ENCODE data around the gene NINJ2.

The NINJ2 gene

DNA sequence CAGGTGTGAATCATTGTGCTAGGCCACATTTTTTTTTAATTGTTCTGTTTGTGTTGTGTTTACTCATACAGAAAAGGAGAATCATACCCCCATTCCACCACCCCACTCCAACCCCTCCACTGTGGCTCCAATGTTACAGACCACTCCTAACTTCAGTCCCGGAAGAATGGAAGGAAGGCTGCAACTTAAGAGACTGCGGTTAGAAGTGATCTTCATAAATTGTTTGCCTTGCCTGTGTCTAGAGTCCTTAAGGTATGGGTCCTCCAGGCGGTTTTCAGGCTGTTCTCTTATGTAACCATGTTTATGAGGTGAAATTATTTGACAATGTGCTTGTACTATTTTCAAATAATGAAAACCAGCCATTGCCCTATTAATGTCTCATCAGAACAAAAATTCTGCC, 22.5 kb downstream of the NINJ2 start:
- Histone ChIP-seq H3F3A (ENCODE audit: low read depth) (peaks cover 3% of the 10 kb centered on the region; the same call in 1 of the 2 replicates), H3K27me3 (ENCODE audit: insufficient read depth, low read length, poor library complexity, severe bottlenecking) (no peaks in the 10 kb centered on the region), H3K4me3 (ENCODE audit: low read length, poor library complexity, severe bottlenecking) (no peak overlapping the region), H3K9me2 (replicated peaks; ENCODE audit: low read depth, low read length) (no peaks in the 10 kb centered on the region), H4K20me1 (ENCODE audit: insufficient read depth, low read length, poor library complexity, severe bottlenecking) (no peaks in the 10 kb centered on the region), H3K79me2 (ENCODE audit: insufficient read depth, low read length) (peaks cover 27% of the 10 kb centered on the region), H3K9me3 (ENCODE audit: insufficient read depth, low read depth, low read length) (no peaks in the 10 kb centered on the region), H3K36me3 (ENCODE audit: insufficient read depth, low read length) (no peaks in the 10 kb centered on the region), H3K4me2 (ENCODE audit: low read depth, low read length, poor library complexity, severe bottlenecking) (no peak overlapping the region), H3K4me1 (ENCODE audit: insufficient read depth, low read length, poor library complexity, severe bottlenecking) (peaks cover 62% of the 10 kb centered on the region), H3K9ac (ENCODE audit: low read depth, low read length, poor library complexity, severe bottlenecking) (no peak overlapping the region), H2AFZ (ENCODE audit: low read length) (no peak overlapping the region)
- TF ChIP-seq EZH2phosphoT487 (IDR thresholded peaks at IDR 0.05; ENCODE audit: borderline replicate concordance): no peak
- TF ChIP-seq, protein P1, sequence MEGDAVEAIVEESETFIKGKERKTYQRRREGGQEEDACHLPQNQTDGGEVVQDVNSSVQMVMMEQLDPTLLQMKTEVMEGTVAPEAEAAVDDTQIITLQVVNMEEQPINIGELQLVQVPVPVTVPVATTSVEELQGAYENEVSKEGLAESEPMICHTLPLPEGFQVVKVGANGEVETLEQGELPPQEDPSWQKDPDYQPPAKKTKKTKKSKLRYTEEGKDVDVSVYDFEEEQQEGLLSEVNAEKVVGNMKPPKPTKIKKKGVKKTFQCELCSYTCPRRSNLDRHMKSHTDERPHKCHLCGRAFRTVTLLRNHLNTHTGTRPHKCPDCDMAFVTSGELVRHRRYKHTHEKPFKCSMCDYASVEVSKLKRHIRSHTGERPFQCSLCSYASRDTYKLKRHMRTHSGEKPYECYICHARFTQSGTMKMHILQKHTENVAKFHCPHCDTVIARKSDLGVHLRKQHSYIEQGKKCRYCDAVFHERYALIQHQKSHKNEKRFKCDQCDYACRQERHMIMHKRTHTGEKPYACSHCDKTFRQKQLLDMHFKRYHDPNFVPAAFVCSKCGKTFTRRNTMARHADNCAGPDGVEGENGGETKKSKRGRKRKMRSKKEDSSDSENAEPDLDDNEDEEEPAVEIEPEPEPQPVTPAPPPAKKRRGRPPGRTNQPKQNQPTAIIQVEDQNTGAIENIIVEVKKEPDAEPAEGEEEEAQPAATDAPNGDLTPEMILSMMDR (conservative IDR thresholded peaks at IDR 0.05; ENCODE audit: low read length): no peak

GRCh38 chr12:639988-640387, 23.3 kb downstream of the NINJ2 start:
- Histone ChIP-seq H3K4me2 (ENCODE audit: low read depth, low read length, poor library complexity, severe bottlenecking) (no peak overlapping the region), H3K4me3 (ENCODE audit: low read length, poor library complexity, severe bottlenecking) (no peak overlapping the region), H3F3A (ENCODE audit: low read depth) (peaks cover 3% of the 10 kb centered on the region; the same call in 1 of the 2 replicates), H3K9ac (ENCODE audit: low read depth, low read length, poor library complexity, severe bottlenecking) (no peak overlapping the region), H4K20me1 (ENCODE audit: insufficient read depth, low read length, poor library complexity, severe bottlenecking) (no peaks in the 10 kb centered on the region), H2AFZ (ENCODE audit: low read length) (no peak overlapping the region), H3K27me3 (ENCODE audit: insufficient read depth, low read length, poor library complexity, severe bottlenecking) (no peaks in the 10 kb centered on the region), H3K36me3 (ENCODE audit: insufficient read depth, low read length) (no peaks in the 10 kb centered on the region), H3K4me1 (ENCODE audit: insufficient read depth, low read length, poor library complexity, severe bottlenecking) (peaks cover 55% of the 10 kb centered on the region), H3K9me2 (replicated peaks; ENCODE audit: low read depth, low read length) (no peaks in the 10 kb centered on the region), H3K9me3 (ENCODE audit: insufficient read depth, low read depth, low read length) (no peaks in the 10 kb centered on the region), H3K79me2 (ENCODE audit: insufficient read depth, low read length) (peaks cover 24% of the 10 kb centered on the region)
- TF ChIP-seq EZH2phosphoT487 (IDR thresholded peaks at IDR 0.05; ENCODE audit: borderline replicate concordance): no peak
- TF ChIP-seq, protein P1 (conservative IDR thresholded peaks at IDR 0.05; ENCODE audit: low read length): no peak

GRCh38 chr12:639566-639965, 23.7 kb downstream of the NINJ2 start:
- no peak overlapping the region for H2AFZ ChIP-seq (ENCODE audit: low read length)
- peaks cover 19% of the 10 kb centered on the region for H3K79me2 ChIP-seq (ENCODE audit: insufficient read depth, low read length)
- no peak overlapping the region for H3K4me3 ChIP-seq (ENCODE audit: low read length, poor library complexity, severe bottlenecking)
- no peak overlapping the region for H3K4me2 ChIP-seq (ENCODE audit: low read depth, low read length, poor library complexity, severe bottlenecking)
- no peaks in the 10 kb centered on the region for H4K20me1 ChIP-seq (ENCODE audit: insufficient read depth, low read length, poor library complexity, severe bottlenecking)
- no peak for TF ChIP-seq EZH2phosphoT487 (IDR thresholded peaks at IDR 0.05; ENCODE audit: borderline replicate concordance)
- TF ChIP-seq, protein P1 (conservative IDR thresholded peaks at IDR 0.05; ENCODE audit: low read length): no peak
- H3F3A ChIP-seq (ENCODE audit: low read depth): peaks cover 3% of the 10 kb centered on the region; the same call in 1 of the 2 replicates
- no peaks in the 10 kb centered on the region for H3K9me3 ChIP-seq (ENCODE audit: insufficient read depth, low read depth, low read length)
- H3K36me3 ChIP-seq (ENCODE audit: insufficient read depth, low read length): no peaks in the 10 kb centered on the region
- no peaks in the 10 kb centered on the region for H3K9me2 ChIP-seq (replicated peaks; ENCODE audit: low read depth, low read length)
- no peaks in the 10 kb centered on the region for H3K27me3 ChIP-seq (ENCODE audit: insufficient read depth, low read length, poor library complexity, severe bottlenecking)
- peaks cover 50% of the 10 kb centered on the region for H3K4me1 ChIP-seq (ENCODE audit: insufficient read depth, low read length, poor library complexity, severe bottlenecking)
- H3K9ac ChIP-seq (ENCODE audit: low read depth, low read length, poor library complexity, severe bottlenecking): peak overlapping the region; percentile 25
